Stimulated activated CD4-positive, alpha-beta T cell treated with anti-CD3 and anti-CD28 coated beads, Interleukin-12 subunit alpha, Interleukin-12 subunit beta, amount 100 ng/mL, for 4 hours (primary cell): ENCODE data around the gene SPATA31E1.
"Not testable (repeated sequence)": the region's sequence is repeated elsewhere in the genome, so short reads cannot be mapped to it uniquely, and the experiment has no call there.

Experiments used
- DNase-seq: peaks from one replicate; pipeline ENCODE4 v3.0.0-alpha.2; 2020

SPATA31E1 gene

GRCh38 chr9:87937352-87937751 lies 54.7 kb downstream of the SPATA31E1 start:
- not testable (repeated sequence) for DNase-seq

DNA sequence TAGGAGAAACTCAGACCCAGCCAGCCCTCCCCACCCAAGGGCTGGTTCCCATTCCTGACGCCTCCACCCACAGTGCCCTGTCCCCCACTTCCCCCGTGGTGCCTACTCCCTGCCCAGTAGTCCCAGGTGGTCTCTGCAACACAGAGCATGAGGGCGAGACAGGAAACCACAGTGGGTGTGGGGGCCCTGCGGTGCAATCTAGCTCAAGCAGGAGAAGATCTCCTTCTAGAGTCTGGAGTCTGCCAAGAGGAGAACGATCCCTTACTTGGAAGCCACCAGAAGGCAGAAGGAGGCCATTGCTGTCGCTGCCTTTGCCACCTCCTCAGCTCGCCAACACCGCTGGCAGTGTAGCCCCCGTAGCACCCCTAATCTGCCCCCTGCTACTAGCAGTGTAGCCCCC lies 55.2 kb downstream of the SPATA31E1 start:
- DNase-seq, result not testable (repeated sequence)

GRCh38 chr9:87938336-87938735 lies 55.7 kb downstream of the SPATA31E1 start:
- not testable (repeated sequence) for DNase-seq
